ENCODE results near the gene PIF1.

PIF1 gene

GRCh38 chr15:64850778-64851502 is 25.5 kb upstream of the PIF1 start:
- no peak overlapping the region for H3K4me3 ChIP-seq (ENCODE audit: low read length)
- no peak for DNase-seq (ENCODE audit: low read depth, low spot score)

- no peak for DNase-seq (ENCODE audit: low read depth, low spot score)
- H3K4me3 ChIP-seq (ENCODE audit: low read length), result no peak overlapping the region
Measured at GRCh38 chr15:64847876-64848716, 22.6 kb upstream of the PIF1 start.

- no peak for DNase-seq (ENCODE audit: low read depth, low spot score)
- H3K4me3 ChIP-seq (ENCODE audit: low read length), result no peak overlapping the region
Measured at GRCh38 chr15:64847448-64847847, 22.0 kb upstream of the PIF1 start.

- no peak for DNase-seq (ENCODE audit: low read depth, low spot score)
- H3K4me3 ChIP-seq (ENCODE audit: low read length), result no peak overlapping the region
Measured at GRCh38 chr15:64847016-64847415, 21.6 kb upstream of the PIF1 start.

GRCh38 chr15:64845831-64846595 is 20.6 kb upstream of the PIF1 start:
- no peak overlapping the region for H3K4me3 ChIP-seq (ENCODE audit: low read length)
- DNase-seq (ENCODE audit: low read depth, low spot score), result no peak

- DNase-seq (ENCODE audit: low read depth, low spot score), result no peak
- no peak overlapping the region for H3K4me3 ChIP-seq (ENCODE audit: low read length)
Measured at GRCh38 chr15:64845183-64845611, 19.8 kb upstream of the PIF1 start.

- no peak overlapping the region for H3K4me3 ChIP-seq (ENCODE audit: low read length)
- DNase-seq (ENCODE audit: low read depth, low spot score), result no peak
Measured at GRCh38 chr15:64844576-64845145, 19.2 kb upstream of the PIF1 start.

GRCh38 chr15:64843991-64844390 is 18.5 kb upstream of the PIF1 start:
- no peak overlapping the region for H3K4me3 ChIP-seq (ENCODE audit: low read length)
- no peak for DNase-seq (ENCODE audit: low read depth, low spot score)

- DNase-seq (ENCODE audit: low read depth, low spot score), result no peak
- H3K4me3 ChIP-seq (ENCODE audit: low read length), result no peak overlapping the region
Measured at GRCh38 chr15:64842986-64843561, 17.6 kb upstream of the PIF1 start.

- DNase-seq (ENCODE audit: low read depth, low spot score), result no peak
- H3K4me3 ChIP-seq (ENCODE audit: low read length), result peak overlapping the region; percentile 64
Measured at GRCh38 chr15:64842096-64842939, 16.9 kb upstream of the PIF1 start.

- H3K4me3 ChIP-seq (ENCODE audit: low read length), result peak within 1 kb of the TSS; percentile 67
- peak; percentile 93 for DNase-seq (ENCODE audit: low read depth, low spot score)
Measured at GRCh38 chr15:64841344-64842095, 16.1 kb upstream of the PIF1 start, which contains the start of gene PLEKHO2. Gene PLEKHO2 (plus strand): TSS chr15:64841915. CDS start chr15:64842017, 102 bp downstream.

GRCh38 chr15:64841060-64841343 is 15.6 kb upstream of the PIF1 start:
- no peak for DNase-seq (ENCODE audit: low read depth, low spot score)
- peak overlapping the region; percentile 67 for H3K4me3 ChIP-seq (ENCODE audit: low read length)

GRCh38 chr15:64837502-64837901 is 12.1 kb upstream of the PIF1 start:
- H3K4me3 ChIP-seq (ENCODE audit: low read length), result no peak overlapping the region
- peak; percentile 89 for DNase-seq (ENCODE audit: low read depth, low spot score)

- H3K4me3 ChIP-seq (ENCODE audit: low read length), result peak overlapping the region; percentile 45
Measured at GRCh38 chr15:64836023-64836536, 10.6 kb upstream of the PIF1 start.

GRCh38 chr15:64833690-64834089 is 8.2 kb upstream of the PIF1 start:
- DNase-seq (ENCODE audit: low read depth, low spot score), result no peak
- H3K4me3 ChIP-seq (ENCODE audit: low read length), result no peak overlapping the region

More at GRCh38 chr15:64836023-64836536, 10.6 kb upstream of the PIF1 start:
- no peak for DNase-seq (ENCODE audit: low read depth, low spot score)

- no peak overlapping the region for H3K4me3 ChIP-seq (ENCODE audit: low read length)
- no peak for DNase-seq (ENCODE audit: low read depth, low spot score)
Measured at GRCh38 chr15:64828985-64829384, 3.5 kb upstream of the PIF1 start.

GRCh38 chr15:64824929-64825430 is 467 bp downstream of the PIF1 start:
- DNase-seq (ENCODE audit: low read depth, low spot score), result no peak
- peak overlapping the region; percentile 96 for H3K4me3 ChIP-seq (ENCODE audit: low read length)
